OCI-LY3 (cell line): Measurements from ENCODE around the gene FLACC1.

Experiments used
- H2AFZ ChIP-seq: fragments of 200-600, 300-600 bp; shearing (Covaris generic); 2 replicates; pipeline ENCODE4 v1.6.0; 2014; ENCODE audit warnings: antibody characterized with exemption, low read depth, low read length
- H3K27ac ChIP-seq: fragments of 200-600, 300-600 bp; sonication (generic); 2 replicates; pipeline ENCODE4 v1.5.1; 2014; ENCODE audit warnings: mild to moderate bottlenecking, low read length, moderate library complexity, mixed read lengths
- H3K27me3 ChIP-seq: fragments of 200-600, 300-600 bp; sonication (generic); 2 replicates; pipeline ENCODE4 v1.6.1; 2014; ENCODE audit warnings: low read depth, low read length, mixed read lengths
- H3K36me3 ChIP-seq: fragments of 200-600, 300-600 bp; sonication (generic); replicated peaks from 2 replicates; pipeline ENCODE3; 2014; ENCODE audit warnings: low read depth, low read length, mixed read lengths
- H3K4me1 ChIP-seq: fragments of 300-600, 200-600 bp; sonication (generic); 2 replicates; pipeline ENCODE4 v1.6.1; 2014; ENCODE audit warnings: low read length, mixed read lengths
- H3K4me2 ChIP-seq: fragments of 200-600, 300-600 bp; sonication (generic); 2 replicates; pipeline ENCODE4 v1.6.1; 2014; ENCODE audit warnings: low read length, mixed read lengths
- H3K4me3 ChIP-seq: fragments of 300-600, 200-600 bp; sonication (generic); 2 replicates; pipeline ENCODE4 v1.5.1; 2014; ENCODE audit warnings: antibody characterized with exemption, mild to moderate bottlenecking, low read length, moderate library complexity
- H3K79me2 ChIP-seq: fragments of 300-600, 200-600 bp; shearing (Covaris generic); 2 replicates; pipeline ENCODE4 v1.6.1; 2014; ENCODE audit warnings: mild to moderate bottlenecking, low read length, mixed read lengths
- H3K9ac ChIP-seq: fragments of 300-600, 200-600 bp; shearing (Covaris generic); 2 replicates; pipeline ENCODE4 v1.6.0; 2014; ENCODE audit warnings: mild to moderate bottlenecking, low read length, moderate library complexity
- H3K9me3 ChIP-seq: fragments of 200-600, 300-600 bp; shearing (Covaris generic); 2 replicates; pipeline ENCODE4 v1.6.1; 2014; ENCODE audit warnings: low read length, mixed read lengths; ENCODE audit not compliant: insufficient read depth
- H4K20me1 ChIP-seq: fragments of 200-600, 300-600 bp; sonication (generic); 2 replicates; pipeline ENCODE4 v1.6.1; 2016; ENCODE audit warnings: low read length, mixed read lengths; ENCODE audit not compliant: insufficient read depth
- CTCF ChIP-seq: fragments of 200-600, 300-600 bp; sonication (generic); IDR thresholded peaks from 2 replicates; pipeline ENCODE4 v1.5.1; 2014; ENCODE audit warnings: antibody characterized with exemption, low read length, low read depth
- EZH2phosphoT487 ChIP-seq: fragments of 200-600 bp; shearing (Covaris generic); IDR thresholded peaks from 2 replicates; pipeline ENCODE4 v1.6.1; 2018; ENCODE audit warnings: antibody characterized with exemption, mixed run types, low read depth

Gene FLACC1

GRCh38 chr2:201360256-201360655, 3.1 kb upstream of the FLACC1 start:
- Histone ChIP-seq H3K4me2 (no peak overlapping the region), H3K4me1 (peaks cover 5% of the 10 kb centered on the region), H3K79me2 (no peaks in the 10 kb centered on the region)

GRCh38 chr2:201358684-201359083, 1.5 kb upstream of the FLACC1 start:
- H3K79me2 ChIP-seq: no peaks in the 10 kb centered on the region

More at GRCh38 chr2:201360256-201360655, 3.1 kb upstream of the FLACC1 start:
- H3K4me3 ChIP-seq: no peak overlapping the region
- TF ChIP-seq EZH2phosphoT487: no peak
- no peak for TF ChIP-seq CTCF
- H3K9me3 ChIP-seq: no peaks in the 10 kb centered on the region
- H3K36me3 ChIP-seq: no peaks in the 10 kb centered on the region
- no peaks in the 10 kb centered on the region for H3K27me3 ChIP-seq
- no peak overlapping the region for H2AFZ ChIP-seq
- H3K27ac ChIP-seq: no peak overlapping the region
- no peak overlapping the region for H3K9ac ChIP-seq
- H4K20me1 ChIP-seq: no peaks in the 10 kb centered on the region

GRCh38 chr2:201353116-201353515, 4.0 kb downstream of the FLACC1 start:
- Histone ChIP-seq H3K27me3 (no peaks in the 10 kb centered on the region), H3K27ac (no peak overlapping the region), H2AFZ (no peak overlapping the region), H3K9me3 (no peaks in the 10 kb centered on the region), H3K4me3 (no peak overlapping the region), H3K4me1 (no peaks in the 10 kb centered on the region), H3K4me2 (no peak overlapping the region), H3K36me3 (no peaks in the 10 kb centered on the region), H3K79me2 (no peaks in the 10 kb centered on the region), H3K9ac (no peak overlapping the region), H4K20me1 (no peaks in the 10 kb centered on the region)
- TF ChIP-seq CTCF (no peak), EZH2phosphoT487 (no peak)

More at GRCh38 chr2:201358684-201359083, 1.5 kb upstream of the FLACC1 start:
- H3K4me1 ChIP-seq: peaks cover 5% of the 10 kb centered on the region
- no peak overlapping the region for H3K4me2 ChIP-seq
- H4K20me1 ChIP-seq: no peaks in the 10 kb centered on the region
- H3K27ac ChIP-seq: no peak overlapping the region
- H3K4me3 ChIP-seq: no peak overlapping the region
- no peak overlapping the region for H3K9ac ChIP-seq
- H3K36me3 ChIP-seq: no peaks in the 10 kb centered on the region
- H2AFZ ChIP-seq: no peak overlapping the region
- H3K9me3 ChIP-seq: no peaks in the 10 kb centered on the region
- H3K27me3 ChIP-seq: no peaks in the 10 kb centered on the region
- TF ChIP-seq CTCF: no peak
- TF ChIP-seq EZH2phosphoT487: no peak

GRCh38 chr2:201350879-201351278, 6.3 kb downstream of the FLACC1 start:
- H3K9me3 ChIP-seq: no peaks in the 10 kb centered on the region
- H3K4me2 ChIP-seq: no peak overlapping the region
- no peak overlapping the region for H3K27ac ChIP-seq
- no peak for TF ChIP-seq CTCF
- TF ChIP-seq EZH2phosphoT487: no peak
- no peak overlapping the region for H3K9ac ChIP-seq
- no peaks in the 10 kb centered on the region for H3K27me3 ChIP-seq
- no peaks in the 10 kb centered on the region for H3K36me3 ChIP-seq
- H4K20me1 ChIP-seq: no peaks in the 10 kb centered on the region
- no peaks in the 10 kb centered on the region for H3K4me1 ChIP-seq
- no peaks in the 10 kb centered on the region for H3K79me2 ChIP-seq
- H2AFZ ChIP-seq: no peak overlapping the region
- H3K4me3 ChIP-seq: no peak overlapping the region
